Measurements from ENCODE around the gene SPATA13.

Gene SPATA13

DNA sequence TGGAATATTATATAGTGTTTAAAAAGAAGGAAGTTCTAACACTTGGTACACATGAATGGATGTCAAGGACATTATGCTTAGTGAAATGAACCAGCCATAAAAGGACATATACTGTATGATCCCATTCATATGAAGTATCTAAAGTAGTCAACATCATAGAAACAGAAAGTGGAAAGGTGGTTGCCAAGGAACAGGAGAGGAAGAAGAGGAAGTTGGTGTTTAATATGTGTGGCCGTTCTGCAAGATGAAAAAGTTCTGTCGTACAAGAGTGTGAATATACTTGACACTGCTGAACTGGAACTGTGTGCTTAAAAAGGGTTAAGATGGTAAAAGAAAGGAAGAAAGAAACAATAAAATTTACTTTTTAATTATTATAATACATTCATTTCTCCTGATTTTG is 115.8 kb downstream of the SPATA13 start:
- in situ Hi-C loops (cut with MboI; ENCODE audit: low sequenced_read_pairs), result no loop called here

DNA sequence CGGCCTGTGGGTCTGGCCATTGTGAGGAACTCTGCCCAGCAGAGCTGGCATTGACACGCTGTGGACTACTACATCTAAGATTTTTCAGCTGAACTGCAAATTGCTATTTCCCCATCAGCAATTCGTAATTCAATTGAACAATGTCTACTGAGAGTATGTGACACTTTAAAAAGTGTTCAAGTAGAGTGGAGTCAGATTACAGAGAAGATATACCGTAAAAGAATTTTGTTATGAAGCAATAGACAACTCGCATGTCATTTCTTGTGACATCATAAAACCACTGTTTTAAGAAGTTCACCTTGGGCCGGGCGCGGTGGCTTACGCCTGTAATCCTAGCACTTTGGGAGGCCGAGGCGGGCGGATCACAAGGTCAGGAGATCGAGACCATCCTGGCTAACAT is 116.3 kb downstream of the SPATA13 start:
- in situ Hi-C loops (cut with MboI; ENCODE audit: low sequenced_read_pairs), result no loop called here

DNA sequence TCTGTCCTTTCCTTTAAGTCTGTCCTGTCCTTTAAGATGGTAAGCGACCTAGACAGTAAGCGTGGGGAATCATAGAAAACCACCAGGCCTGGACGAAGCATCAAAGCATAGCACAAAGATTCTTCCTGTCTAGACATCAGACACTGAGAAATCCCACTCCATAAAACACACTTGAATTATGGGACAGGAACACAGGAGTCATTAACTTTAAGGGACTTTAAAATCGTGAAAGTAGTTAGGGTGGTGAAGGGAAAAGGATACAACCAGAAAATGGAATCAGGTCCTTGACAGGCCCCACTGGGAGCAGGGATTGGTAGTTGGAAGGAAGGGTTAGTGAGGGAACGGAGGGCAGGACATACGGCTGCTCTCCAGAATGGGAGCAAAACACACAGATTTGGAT is 117.2 kb downstream of the SPATA13 start:
- in situ Hi-C loops (cut with MboI; ENCODE audit: low sequenced_read_pairs), result no loop called here

DNA sequence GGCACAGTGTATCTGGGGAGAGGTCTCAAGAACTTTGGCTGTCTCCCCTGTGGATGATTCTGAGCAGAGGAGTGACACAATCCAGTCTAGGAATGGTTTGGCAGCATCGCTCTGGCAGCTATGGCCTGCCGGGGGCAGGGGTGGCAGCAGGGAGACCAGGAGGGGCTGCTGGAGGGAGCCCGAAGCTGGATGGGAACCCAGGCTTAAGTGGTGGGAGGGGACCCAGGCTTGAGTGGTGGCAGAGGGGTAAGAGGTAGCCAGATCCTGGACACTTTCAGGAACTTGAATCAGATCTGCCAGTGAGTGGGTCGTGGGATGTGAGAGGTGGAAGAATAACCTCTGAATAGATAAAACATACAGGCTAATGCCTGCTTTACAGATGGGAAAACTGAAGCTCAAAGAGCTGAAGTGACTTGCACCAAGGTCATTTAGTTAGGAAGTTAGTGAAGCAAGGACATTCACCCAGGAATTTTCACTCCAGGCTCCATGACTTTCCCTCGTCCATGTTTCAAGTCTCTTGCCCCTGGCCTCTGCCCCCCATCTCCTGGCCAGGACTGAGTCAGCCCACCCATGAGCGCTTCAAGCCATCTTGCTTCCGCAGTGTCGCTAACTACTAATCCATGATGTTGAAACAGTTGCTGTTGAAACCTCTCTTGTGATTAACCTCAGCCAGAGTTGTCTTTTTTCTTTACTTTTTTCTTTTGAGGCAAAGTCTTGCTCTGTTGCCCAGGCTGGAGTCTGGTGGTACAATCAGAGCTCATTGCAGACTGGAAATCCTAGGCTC is 119.0 kb downstream of the SPATA13 start:
- in situ Hi-C loops (cut with MboI; ENCODE audit: low sequenced_read_pairs), result no loop called here

DNA sequence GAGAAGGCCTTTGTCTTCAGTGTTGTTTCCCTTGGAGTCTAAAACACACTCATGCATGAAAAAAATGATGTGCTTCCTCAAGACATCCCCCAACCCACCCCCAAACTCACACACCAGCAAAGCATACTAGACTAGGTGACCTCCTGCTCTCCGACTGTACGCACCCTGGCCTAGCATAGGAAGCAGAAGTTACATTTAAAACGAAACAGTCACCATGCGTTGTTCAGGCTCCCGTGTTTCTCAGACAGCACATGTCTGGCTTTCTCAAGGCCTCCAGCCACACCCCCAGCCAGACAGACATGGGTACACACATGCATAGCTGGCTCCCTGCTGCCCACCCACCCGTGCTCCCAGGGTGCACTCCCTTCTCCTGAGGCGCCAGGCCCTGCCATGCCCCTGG is 120.2 kb downstream of the SPATA13 start:
- in situ Hi-C loops (cut with MboI; ENCODE audit: low sequenced_read_pairs), result no loop called here

DNA sequence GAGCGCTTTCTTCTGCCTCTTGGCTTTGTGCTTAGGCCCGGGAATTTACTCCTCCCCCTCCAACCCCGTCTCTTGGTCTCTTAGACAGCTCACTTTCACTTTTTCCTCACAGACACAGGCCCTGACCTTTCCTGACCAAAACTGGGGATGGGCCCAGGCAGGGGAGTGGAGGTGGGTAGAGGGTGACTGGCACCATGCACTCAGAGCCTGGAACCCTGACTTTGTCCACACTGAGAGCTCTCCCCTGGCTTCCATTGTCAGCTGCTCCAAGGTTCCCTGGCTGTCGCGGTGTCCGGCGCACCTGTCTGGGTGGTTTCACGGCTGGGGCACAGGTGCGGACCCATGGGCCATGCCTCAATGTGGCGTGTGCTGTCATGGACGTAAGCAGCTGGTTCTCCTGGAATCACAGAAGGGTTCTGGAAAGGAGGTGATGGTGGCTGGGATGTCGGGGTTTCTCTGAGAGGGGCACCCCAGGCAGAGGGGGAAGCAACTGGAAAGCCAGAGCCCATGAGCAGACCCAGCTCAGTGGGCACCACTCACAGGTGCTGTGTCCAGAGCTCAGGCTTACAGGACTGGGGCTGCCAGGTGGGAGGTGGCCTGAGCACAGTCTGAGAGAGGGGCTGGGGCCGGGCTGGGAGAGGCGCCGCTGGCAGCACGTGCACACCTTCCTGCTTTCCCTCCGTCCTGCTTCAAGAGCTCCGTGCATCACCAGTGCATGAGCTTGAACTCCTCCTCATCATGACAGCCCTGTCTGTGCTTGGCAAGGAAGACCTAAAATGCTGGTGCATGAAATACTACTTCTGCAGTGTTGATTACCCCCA is 120.9 kb downstream of the SPATA13 start:
- in situ Hi-C loops (cut with MboI; ENCODE audit: low sequenced_read_pairs), result no loop called here

DNA sequence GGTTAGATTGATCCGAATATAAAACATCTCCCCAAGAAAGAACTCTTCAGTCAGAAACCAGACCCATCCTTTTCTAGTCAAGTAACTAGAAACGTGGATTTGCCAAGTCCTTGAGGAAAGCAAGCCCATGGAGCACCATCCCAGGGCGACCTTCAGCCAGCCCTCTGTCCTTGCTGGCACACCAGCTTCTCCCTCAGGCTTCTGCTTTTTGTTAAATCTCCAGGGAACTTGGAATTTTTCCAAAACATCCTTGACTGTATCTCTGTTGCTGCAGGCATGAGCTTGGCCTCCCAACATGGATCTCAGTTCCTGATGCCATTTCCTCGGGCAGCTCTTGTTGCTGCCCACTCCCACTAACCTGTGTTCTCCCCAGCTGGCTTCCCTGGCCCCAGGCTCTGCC is 121.7 kb downstream of the SPATA13 start:
- in situ Hi-C loops (cut with MboI; ENCODE audit: low sequenced_read_pairs), result no loop called here

DNA sequence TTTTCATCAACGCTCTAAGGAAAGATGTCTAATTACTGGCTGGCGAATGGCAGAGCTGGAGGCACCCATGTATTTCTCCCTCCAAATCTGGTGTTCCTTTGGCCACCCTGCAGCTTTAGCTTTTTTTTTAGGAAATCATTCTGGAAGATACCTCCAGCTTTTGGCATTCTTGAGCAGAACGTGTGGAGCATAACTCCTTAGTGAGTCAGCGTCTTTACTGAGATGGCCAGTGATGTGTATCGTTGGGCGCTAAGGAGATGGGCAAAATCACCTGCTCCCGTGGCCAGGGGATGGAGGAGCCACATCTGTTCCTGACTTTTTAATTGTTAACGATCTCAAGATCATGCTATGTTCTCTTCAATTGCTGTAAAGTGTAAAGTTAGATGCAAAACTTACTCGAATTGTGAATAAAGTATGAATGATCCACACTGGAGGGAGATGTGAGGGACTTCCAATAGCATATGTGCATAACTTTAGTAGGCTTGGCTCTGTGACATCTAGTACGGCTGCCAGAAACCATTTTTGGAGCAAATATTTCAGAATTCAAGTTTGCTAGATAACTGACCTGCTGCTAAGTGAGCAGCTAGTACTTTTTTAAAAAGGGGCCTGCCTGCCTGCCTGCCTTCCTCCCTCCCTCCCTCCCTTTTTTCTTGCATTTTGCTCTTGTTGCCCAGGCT is 124.5 kb downstream of the SPATA13 start:
- in situ Hi-C loops (cut with MboI; ENCODE audit: low sequenced_read_pairs), result no loop called here

DNA sequence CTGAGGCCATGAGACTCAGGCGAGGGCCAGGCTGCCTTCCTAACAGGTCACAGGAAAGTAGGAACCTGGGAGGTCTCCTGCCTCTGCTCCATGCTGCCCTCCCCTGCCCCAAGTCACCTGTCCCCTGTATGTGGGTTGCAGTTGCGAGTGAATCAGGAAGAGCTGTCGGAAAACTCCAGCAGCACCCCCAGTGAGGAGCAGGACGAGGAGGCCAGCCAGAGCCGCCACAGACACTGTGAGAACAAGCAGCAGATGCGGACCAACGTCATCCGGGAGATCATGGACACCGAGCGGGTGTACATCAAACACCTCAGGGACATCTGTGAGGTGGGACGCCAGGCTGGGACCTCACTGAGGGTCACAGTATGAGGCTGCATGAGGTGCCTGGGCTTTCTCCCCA is 126.1 kb downstream of the SPATA13 start:
- in situ Hi-C loops (cut with MboI; ENCODE audit: low sequenced_read_pairs), result no loop called here

DNA sequence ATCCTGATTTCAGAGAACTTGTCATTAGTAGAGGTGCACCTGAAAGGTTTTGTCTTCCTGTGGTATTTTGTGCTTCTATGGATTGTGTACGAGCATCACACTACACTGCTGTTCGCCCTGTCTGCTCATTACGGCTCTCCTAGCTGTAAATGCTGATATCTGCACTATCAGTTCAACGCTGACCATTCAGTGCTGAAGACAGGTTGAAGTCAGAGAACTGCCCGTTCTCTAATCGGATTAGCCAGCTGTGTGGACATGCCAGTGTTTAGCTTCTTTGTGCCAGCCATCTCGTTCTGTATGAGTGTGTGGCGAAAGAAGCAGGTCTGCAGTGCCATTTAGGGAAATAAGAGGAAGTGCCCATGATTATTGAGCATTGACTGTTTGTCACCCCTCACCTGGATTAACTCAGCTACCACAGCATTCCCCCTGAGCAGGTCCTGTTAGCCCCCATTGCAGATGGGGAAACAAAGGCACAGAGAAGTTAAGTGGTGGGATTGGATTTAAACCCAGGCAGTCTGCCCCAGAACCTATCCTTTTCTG is 127.3 kb downstream of the SPATA13 start:
- in situ Hi-C loops (cut with MboI; ENCODE audit: low sequenced_read_pairs), result no loop called here

DNA sequence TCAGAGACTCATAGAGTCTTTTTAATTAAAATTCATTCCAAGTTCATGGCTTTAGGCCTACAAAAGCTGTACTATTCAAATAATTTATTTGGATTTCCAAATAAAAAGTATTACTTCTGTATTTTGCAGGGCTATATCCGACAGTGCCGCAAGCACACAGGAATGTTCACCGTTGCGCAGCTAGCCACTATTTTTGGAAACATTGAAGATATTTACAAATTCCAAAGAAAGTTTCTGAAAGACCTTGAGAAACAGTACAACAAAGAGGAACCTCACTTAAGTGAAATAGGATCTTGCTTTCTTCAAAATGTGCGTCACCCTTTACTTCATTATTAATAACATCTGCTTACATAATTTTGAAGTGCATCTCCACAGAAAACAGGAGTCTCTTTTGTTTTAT is 128.3 kb downstream of the SPATA13 start:
- in situ Hi-C loops (cut with MboI; ENCODE audit: low sequenced_read_pairs), result no loop called here

DNA sequence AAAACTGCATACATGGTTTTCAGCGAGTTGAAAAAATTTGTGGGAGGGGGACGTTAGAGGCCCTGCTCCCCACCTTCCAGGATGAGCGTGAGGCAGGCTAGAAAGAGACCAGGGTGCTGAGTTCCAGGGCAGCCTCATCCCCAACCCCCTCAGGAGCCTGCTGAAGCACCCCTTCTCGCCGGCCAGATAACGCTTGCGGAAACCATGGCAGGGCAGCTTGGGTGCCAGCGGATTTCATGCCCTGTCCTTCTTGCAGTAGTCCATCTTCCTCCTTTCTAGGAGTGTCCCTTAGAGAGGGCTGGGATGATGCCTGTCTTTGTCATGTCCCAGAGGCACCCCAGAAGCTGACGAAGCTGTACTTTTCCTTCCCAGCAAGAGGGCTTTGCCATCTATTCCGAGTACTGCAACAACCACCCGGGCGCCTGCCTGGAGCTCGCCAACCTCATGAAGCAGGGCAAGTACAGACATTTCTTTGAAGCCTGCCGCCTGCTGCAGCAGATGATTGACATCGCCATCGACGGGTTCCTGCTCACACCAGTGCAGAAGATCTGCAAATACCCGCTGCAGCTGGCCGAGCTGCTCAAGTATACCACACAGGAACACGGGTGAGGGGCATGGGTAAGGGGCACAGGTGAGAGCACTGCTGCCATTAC is 129.9 kb downstream of the SPATA13 start:
- in situ Hi-C loops (cut with MboI; ENCODE audit: low sequenced_read_pairs), result no loop called here

DNA sequence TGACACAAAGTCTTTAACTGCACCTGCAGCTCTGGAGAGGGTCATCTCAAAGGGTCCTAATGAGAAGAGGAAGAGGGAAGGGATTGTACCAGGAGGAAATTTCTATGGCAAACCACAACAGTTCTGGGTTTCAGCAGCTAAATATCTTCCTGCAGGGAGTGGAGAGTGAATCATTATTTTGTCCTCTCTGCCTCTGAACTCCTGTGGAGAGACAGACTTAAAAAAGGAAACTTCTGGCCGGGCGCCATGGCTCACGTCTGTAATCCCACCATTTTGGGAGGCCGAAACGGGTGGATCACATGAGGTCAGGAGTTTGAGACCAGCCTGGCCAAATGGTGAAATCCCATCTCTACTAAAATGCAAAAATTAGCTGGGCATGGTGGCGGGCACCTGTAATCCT is 132.0 kb downstream of the SPATA13 start:
- in situ Hi-C loops (cut with MboI; ENCODE audit: low sequenced_read_pairs), result no loop called here

DNA sequence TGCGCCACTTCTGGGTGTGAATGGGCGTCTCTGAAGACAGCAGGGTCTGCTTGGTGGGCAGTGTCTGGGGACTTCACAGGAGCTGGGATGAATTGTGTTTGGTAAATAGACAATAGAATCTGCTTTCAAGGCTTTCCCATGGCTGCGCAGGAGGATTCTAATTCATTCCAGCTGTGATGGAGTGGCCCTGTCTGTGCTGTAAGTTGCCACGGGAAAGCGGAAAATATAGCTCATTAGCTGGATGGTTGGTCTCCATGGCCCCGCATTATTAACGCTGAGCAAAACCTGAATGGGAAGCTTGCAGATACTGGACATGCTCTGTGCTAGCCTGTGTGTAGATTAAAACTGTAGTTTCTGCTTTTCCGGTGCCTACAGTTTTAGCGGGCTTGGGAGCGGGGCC is 133.2 kb downstream of the SPATA13 start:
- in situ Hi-C loops (cut with MboI; ENCODE audit: low sequenced_read_pairs), result no loop called here

DNA sequence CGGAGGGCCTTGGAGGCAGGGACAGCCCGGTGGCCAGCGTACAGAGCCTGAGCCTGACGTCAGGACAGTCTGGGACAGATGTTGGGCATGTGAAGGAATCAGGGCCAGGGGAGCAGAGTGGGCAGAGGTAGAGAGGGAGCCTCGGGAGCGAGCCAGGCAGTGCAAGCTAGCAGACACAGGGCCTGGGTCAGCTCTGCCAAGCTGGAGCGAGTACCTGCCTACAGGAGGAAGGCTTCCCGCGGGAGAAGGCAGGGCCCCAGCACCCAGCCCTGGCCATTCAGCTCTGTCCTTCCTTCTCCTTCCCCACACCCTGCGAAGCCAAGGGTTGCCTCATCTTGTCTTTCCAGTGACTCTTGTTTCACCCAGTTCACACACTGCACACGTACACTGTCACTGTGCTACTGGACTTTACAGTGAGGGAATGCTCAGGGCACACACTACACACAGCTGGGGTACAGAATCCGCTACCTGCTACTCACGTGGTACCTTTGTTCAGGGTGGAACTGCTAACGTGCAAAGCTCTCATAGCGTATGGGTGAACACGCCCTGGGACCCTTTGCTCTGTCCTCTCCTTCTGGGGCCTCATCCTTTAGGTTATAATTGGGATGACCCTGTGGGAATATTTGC is 139.1 kb downstream of the SPATA13 start:
- in situ Hi-C loops (cut with MboI; ENCODE audit: low sequenced_read_pairs), result no loop called here

DNA sequence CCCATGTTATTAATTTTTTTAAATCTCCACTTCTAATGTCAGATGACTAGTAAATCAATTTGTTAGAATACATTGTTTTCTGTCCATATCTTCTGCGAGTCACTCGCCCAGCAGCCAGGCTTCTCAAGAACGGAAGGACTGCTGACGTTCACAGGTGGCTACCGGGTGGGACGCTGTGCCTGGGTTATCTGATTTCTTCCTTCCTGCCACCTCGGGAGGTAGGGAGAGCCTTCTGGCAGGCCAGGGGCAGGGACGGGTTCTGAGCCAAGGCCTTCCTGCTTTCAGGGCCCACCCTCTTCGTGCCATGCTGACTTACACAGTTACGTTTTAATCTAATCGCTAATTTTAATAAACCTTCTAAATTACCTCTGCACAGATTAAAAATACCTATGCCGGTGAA is 140.9 kb downstream of the SPATA13 start:
- in situ Hi-C loops (cut with MboI; ENCODE audit: low sequenced_read_pairs), result no loop called here

DNA sequence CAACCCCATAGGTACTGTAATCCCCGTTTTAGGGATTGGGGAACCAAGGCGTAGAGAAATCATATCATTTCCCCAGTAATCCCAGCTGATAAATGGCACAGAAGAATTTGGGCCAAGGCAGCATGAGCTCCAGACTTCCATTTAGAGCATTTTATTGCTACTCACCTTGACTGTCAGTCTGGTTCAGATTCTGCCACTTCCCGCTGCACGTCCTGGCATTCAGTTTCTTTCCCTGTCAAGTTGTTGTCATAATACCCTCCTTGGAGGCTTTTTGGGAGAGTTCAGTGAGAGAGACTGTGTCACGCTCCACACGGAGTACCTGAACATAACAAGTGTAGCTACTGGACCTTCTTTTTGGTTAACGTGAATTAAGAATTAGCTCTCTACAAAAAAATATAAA is 141.4 kb downstream of the SPATA13 start:
- in situ Hi-C loops (cut with MboI; ENCODE audit: low sequenced_read_pairs), result no loop called here

DNA sequence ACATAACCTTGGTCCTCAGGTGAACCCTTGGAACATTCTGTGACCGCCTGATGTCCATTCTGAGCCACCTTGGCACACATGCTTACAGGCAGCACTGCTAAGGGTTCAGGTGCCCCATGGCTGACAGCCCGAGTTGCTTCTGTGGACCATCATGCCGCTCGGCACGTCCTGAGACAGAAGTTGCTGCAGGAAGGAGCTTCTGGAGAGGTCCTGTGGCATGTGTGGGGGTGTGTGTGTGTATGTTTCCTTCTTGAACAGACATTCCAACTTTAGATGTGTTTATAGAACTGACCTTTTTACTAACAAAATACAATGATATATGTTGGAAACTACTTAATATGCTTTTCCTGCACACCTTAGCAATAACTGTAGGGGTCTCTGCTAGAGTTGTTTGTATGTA is 144.1 kb downstream of the SPATA13 start:
- in situ Hi-C loops (cut with MboI; ENCODE audit: low sequenced_read_pairs), result no loop called here

DNA sequence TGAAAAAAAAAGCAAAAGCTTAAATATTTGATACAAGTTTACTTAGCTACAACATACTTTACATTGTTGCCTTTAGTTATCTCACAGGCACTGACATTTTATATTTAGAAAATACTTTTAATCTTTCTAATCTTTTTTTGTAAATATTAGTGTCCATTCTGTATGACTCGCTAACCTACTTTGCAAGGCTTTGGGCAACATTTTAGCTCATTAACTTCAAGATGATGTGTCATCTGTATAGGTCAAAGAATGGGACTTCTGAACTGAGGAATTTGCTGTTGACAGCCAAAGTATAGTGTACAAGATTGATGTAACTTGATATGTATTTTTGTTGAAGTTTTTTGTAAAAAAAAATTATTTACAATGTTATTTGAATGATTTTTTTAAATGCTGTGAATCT is 146.1 kb downstream of the SPATA13 start:
- in situ Hi-C loops (cut with MboI; ENCODE audit: low sequenced_read_pairs), result no loop called here

DNA sequence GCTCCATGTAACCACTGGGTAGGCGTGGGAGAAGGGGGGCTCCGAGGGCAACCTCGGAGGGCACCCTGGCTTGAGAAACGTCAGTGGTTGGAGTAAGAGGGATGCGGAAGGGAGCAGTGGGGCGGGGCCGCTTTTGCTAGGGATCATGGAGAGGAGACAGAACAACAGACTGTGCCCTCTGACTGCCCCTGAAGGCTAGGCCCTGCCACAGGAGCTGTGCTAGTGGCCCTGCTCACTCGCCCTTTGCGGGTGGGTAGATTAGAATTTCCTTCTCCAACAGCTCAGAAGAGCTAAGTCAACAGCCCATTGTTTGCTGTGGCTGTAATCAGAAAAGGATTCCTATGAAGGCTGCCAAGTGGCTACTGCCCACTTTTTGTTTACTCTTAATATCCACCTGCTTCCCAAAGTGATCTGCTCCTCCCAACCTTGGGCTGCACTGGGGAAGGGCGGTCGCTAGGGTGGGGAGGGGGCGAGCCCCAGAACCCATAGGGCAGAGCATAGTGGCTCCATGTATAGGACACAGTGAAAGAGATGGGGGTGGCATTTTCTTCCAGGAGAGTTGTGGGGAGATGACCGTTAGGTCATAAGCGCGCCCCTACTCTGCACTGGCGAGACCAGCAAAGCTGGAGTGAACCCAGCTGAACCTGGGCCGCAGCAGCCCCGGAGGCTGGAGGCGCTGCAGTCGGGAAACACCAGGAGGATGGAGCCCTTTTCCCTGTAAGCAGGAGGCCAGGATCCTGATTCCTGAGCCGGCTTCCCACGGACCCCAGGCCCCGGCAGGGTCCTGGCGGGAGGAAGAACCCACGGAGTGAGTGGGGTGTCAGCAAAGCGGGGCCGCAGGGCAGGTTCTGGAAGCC is 146.9 kb downstream of the SPATA13 start:
- in situ Hi-C loops (cut with MboI; ENCODE audit: low sequenced_read_pairs), result no loop called here
